ENCODE measurements around the gene NPRL2.

- TF ChIP-seq CTCF (IDR thresholded peaks at IDR 0.05; ENCODE audit: low read length) (no peak), EZH2 (optimal IDR thresholded peaks at IDR 0.05; ENCODE audit: low read depth, low read length) (no peak)
Observed at GRCh38 chr3:50330330-50330729, 20.2 kb downstream of the NPRL2 start.

All from MM.1S (cell line).